ENCODE results near the gene H2BW2. TPM values are rescaled to one million over a fixed set of nuclear protein-coding genes. Genes with fewer than 3 reads are reported as not detected.

The H2BW2 gene
- total RNA-seq, 1 donor from 2014 or later: not detected

Other genes starting within 250 kb of the H2BW2 start
- 36.3 TPM for gene RAB9B, start 207.7 kb upstream of the H2BW2 start, total RNA-seq
- gene TMSB15B, start 77.3 kb upstream of the H2BW2 start, total RNA-seq: 26.0 TPM
- not detected for gene H2BW1, start 26.2 kb upstream of the H2BW2 start, total RNA-seq
- gene TMSB15C, start 36.3 kb downstream of the H2BW2 start, total RNA-seq: 43.8 TPM
- 12.0 TPM for gene ZCCHC18, start 72.6 kb downstream of the H2BW2 start, total RNA-seq
- gene SLC25A53, start 117.1 kb downstream of the H2BW2 start, total RNA-seq: 12.3 TPM
- gene FAM199X, start 126.5 kb downstream of the H2BW2 start, total RNA-seq: 88.1 TPM
- not detected for gene ESX1, start 215.0 kb downstream of the H2BW2 start, total RNA-seq

Data from occipital lobe (tissue), 1 donor.